Hepatocyte (in vitro differentiated cells): ENCODE results near the gene DLG2.

Experiments
- CTCF ChIP-seq: fragments of 200-600 bp; sonication (generic); IDR thresholded peaks from 2 replicates; pipeline ENCODE4 v1.5.1; 2016; ENCODE audit warnings: antibody characterized with exemption, mild to moderate bottlenecking; ENCODE audit not compliant: poor library complexity
- EZH2 ChIP-seq: fragments of 200-600 bp; sonication (generic); IDR thresholded peaks from 2 replicates; pipeline ENCODE4 v1.6.1; 2016; ENCODE audit warnings: antibody characterized with exemption, mild to moderate bottlenecking, borderline replicate concordance
- EZH2phosphoT487 ChIP-seq: fragments of 200-600 bp; sonication (generic); IDR thresholded peaks from one replicate; pipeline ENCODE4 v1.6.1; 2018; ENCODE audit warnings: antibody characterized with exemption, mild to moderate bottlenecking, low read depth, moderate library complexity; ENCODE audit not compliant: unreplicated experiment, severe bottlenecking

- TF ChIP-seq EZH2phosphoT487 (no peak), CTCF (no peak), EZH2 (no peak)
Observed at GRCh38 chr11:84003181-84003580, 1624.0 kb downstream of the DLG2 start.
